IMR-90 (cell line): ENCODE results near the gene NRP1. TPM values are rescaled to one million over a fixed set of nuclear protein-coding genes. Genes with fewer than 3 reads are reported as not detected.

Experiments
- ATAC-seq: fragments of 200-7000 bp; cut with Tn5 transposase; 2 replicates; pipeline ENCODE4 v1.9.1; 2020; ENCODE audit warnings: low read depth, mild to moderate bottlenecking, moderate library complexity
- BruUV-seq: library from RNA; stranded (reverse); fragments of 400-500 nt; replicated peaks from 2 replicates; lab custom pipeline; 2021; lab: Mats Ljungman, UMichigan
- CTCF ChIA-PET: fragments of 300-600 bp; formaldehyde crosslinking; extraction: SDS; loops from one replicate; lab custom pipeline; 2021; ENCODE audit warnings: antibody characterized with exemption; lab: Yijun Ruan, JAX
- POLR2A ChIA-PET: fragments of 300-600 bp; sonication (Branson Sonifier 250); formaldehyde crosslinking; loops from one replicate; lab custom pipeline; 2022; ENCODE audit warnings: antibody characterized with exemption; ENCODE audit not compliant: unreplicated experiment; lab: Charles Lee
- DNase-seq: peaks from one replicate; pipeline ENCODE4 v3.0.0; 2013
- H2AFZ ChIP-seq: replicated peaks from 2 replicates; pipeline ENCODE3; 2013; ENCODE audit warnings: low read length, mild to moderate bottlenecking; ENCODE audit not compliant: poor library complexity
- H2AK5ac ChIP-seq: 2 replicates; pipeline ENCODE4 v1.6.1; 2013; ENCODE audit warnings: low read depth, low read length, inconsistent platforms
- H2AK9ac ChIP-seq: replicated peaks from 2 replicates; pipeline ENCODE3; 2013; ENCODE audit warnings: mild to moderate bottlenecking, low read depth, low read length, moderate library complexity; ENCODE audit not compliant: poor library complexity
- H2BK120ac ChIP-seq: 2 replicates; pipeline ENCODE4 v1.6.1; 2013; ENCODE audit warnings: low read depth, low read length, inconsistent platforms
- H2BK15ac ChIP-seq: 3 replicates; pipeline ENCODE4 v1.6.1; 2013; ENCODE audit warnings: low read depth, low read length, inconsistent platforms
- H2BK20ac ChIP-seq: 2 replicates; pipeline ENCODE4 v1.6.1; 2013; ENCODE audit warnings: low read depth, mild to moderate bottlenecking, inconsistent platforms, low read length, moderate library complexity
- H2BK5ac ChIP-seq: 2 replicates; pipeline ENCODE4 v1.6.1; 2013; ENCODE audit warnings: mild to moderate bottlenecking, low read depth, low read length, inconsistent platforms; ENCODE audit not compliant: poor library complexity, severe bottlenecking
- H3K14ac ChIP-seq: replicated peaks from 2 replicates; pipeline ENCODE4 v1.6.1; 2013; ENCODE audit warnings: low read depth, low read length, inconsistent platforms
- H3K18ac ChIP-seq: 2 replicates; pipeline ENCODE4 v1.6.1; 2013; ENCODE audit warnings: low read depth, low read length, control low read depth
- H3K23ac ChIP-seq: 2 replicates; pipeline ENCODE4 v1.6.1; 2013; ENCODE audit warnings: low read depth, low read length, inconsistent platforms
- H3K27ac ChIP-seq: 2 replicates; pipeline ENCODE4 v1.5.1; 2013; ENCODE audit warnings: mild to moderate bottlenecking, control low read depth, low read length; ENCODE audit not compliant: insufficient read depth
- H3K27me3 ChIP-seq: 2 replicates; pipeline ENCODE4 v1.6.1; 2013; ENCODE audit warnings: low read length; ENCODE audit not compliant: control insufficient read depth, insufficient read depth
- H3K36me3 ChIP-seq: 2 replicates; pipeline ENCODE4 v1.6.1; 2013; ENCODE audit warnings: low read length, mixed read lengths; ENCODE audit not compliant: control insufficient read depth, insufficient read depth
- H3K4ac ChIP-seq: 2 replicates; pipeline ENCODE4 v1.6.1; 2013; ENCODE audit warnings: low read depth, low read length, inconsistent platforms
- H3K4me1 ChIP-seq: 2 replicates; pipeline ENCODE4 v1.6.1; 2013; ENCODE audit warnings: low read length, mixed read lengths; ENCODE audit not compliant: control insufficient read depth, insufficient read depth
- H3K4me2 ChIP-seq: 2 replicates; pipeline ENCODE4 v1.6.1; 2013; ENCODE audit warnings: low read depth, mild to moderate bottlenecking, control low read depth, low read length, moderate library complexity
- H3K4me3 ChIP-seq: 2 replicates; pipeline ENCODE4 v1.5.1; 2013; ENCODE audit warnings: low read depth, mild to moderate bottlenecking, control low read depth, low read length, moderate library complexity; ENCODE audit not compliant: insufficient read depth
- H3K56ac ChIP-seq: 2 replicates; pipeline ENCODE4 v1.6.1; 2013; ENCODE audit warnings: low read length, inconsistent platforms; ENCODE audit not compliant: insufficient read depth; ENCODE audit errors: extremely low read depth
- H3K79me1 ChIP-seq, 2 experiments: 2 replicates each; pipeline ENCODE4 v1.6.1; 2013; ENCODE audit warnings: low read length in 2 of 2, inconsistent platforms in 1 of 2, low read depth in 1 of 2
- H3K9ac ChIP-seq: 2 replicates; pipeline ENCODE4 v1.6.1; 2013; ENCODE audit warnings: low read depth, low read length, control low read depth
- H3K9me1 ChIP-seq: 2 replicates; pipeline ENCODE4 v1.6.1; 2013; ENCODE audit warnings: low read length, inconsistent platforms; ENCODE audit not compliant: insufficient read depth
- H3K9me3 ChIP-seq: 2 replicates; pipeline ENCODE4 v1.6.1; 2013; ENCODE audit warnings: low read length; ENCODE audit not compliant: control insufficient read depth, insufficient read depth
- H4K20me1 ChIP-seq: 2 replicates; pipeline ENCODE4 v1.6.1; 2013; ENCODE audit warnings: low read length, inconsistent platforms; ENCODE audit not compliant: insufficient read depth
- H4K5ac ChIP-seq: 2 replicates; pipeline ENCODE4 v1.6.1; 2013; ENCODE audit warnings: mild to moderate bottlenecking, low read depth, low read length, control low read depth
- H4K8ac ChIP-seq, 2 experiments: 2 replicates each; pipeline ENCODE4 v1.6.1; 2013; ENCODE audit warnings: low read depth in 2 of 2, low read length in 2 of 2, control low read depth in 1 of 2, inconsistent platforms in 1 of 2
- H4K91ac ChIP-seq: 2 replicates; pipeline ENCODE4 v1.6.1; 2013; ENCODE audit warnings: low read depth, low read length, inconsistent platforms; ENCODE audit not compliant: insufficient read depth
- RCOR1 ChIP-seq: IDR thresholded peaks from 2 replicates; pipeline ENCODE4 v1.6.1; 2012; ENCODE audit warnings: mild to moderate bottlenecking, low read length, improper control_type of control experiment; ENCODE audit not compliant: insufficient replicate concordance
- WGBS, 2 experiments: methylation state at CpG; one replicate each; pipeline versions ENCODE4 v1.1.5 to v1.1.7; 2013; ENCODE audit warnings: missing lambda C conversion rate in 2 of 2; ENCODE audit not compliant: insufficient read length in 1 of 2; ENCODE audit errors: extremely low coverage in 2 of 2; 5-methylcytosine and 5-hydroxymethylcytosine counted together
- dilution Hi-C: fragments of 300-500 bp; cut with HindIII; formaldehyde crosslinking; loops from one replicate; pipeline ENCODE4 v1.14.3; 2018; ENCODE audit warnings: low sequenced_read_pairs; ENCODE audit not compliant: unreplicated experiment
- in situ Hi-C: fragments of 300-500 bp; cut with MboI; formaldehyde crosslinking; loops from 3 replicates; pipeline ENCODE4 v1.14.3; 2019; ENCODE audit warnings: low sequenced_read_pairs, inconsistent platforms, mixed read lengths
- intact Hi-C: fragments of 100-400 bp; cut with micrococcal nuclease; formaldehyde crosslinking; loops from 2 replicates; pipeline ENCODE4 v1.10.0; 2022
- polyA plus RNA-seq, 3 experiments: library from polyadenylated mRNA; depleted of rRNA; stranded (reverse); fragments of >200 nt; gene quantifications; 2 replicates each; pipeline ENCODE4 v1.2.3, GENCODE V29; 2012; ENCODE audit warnings: low replicate concordance in 1 of 3
- total RNA-seq: library from RNA; depleted of rRNA; stranded (reverse); fragments of >200 nt; gene quantifications from 2 replicates; pipeline ENCODE4 v1.2.3, GENCODE V29; 2012

NRP1 gene
- total and polyA plus RNA-seq, 2 of the 4 experiments (the other 2 are of a cell fraction) = 108 to 227 TPM

- Histone ChIP-seq H3K4me3 (no peak overlapping the region), H3K4ac (no peak overlapping the region), H4K8ac (no peak overlapping the region), H3K9me3 (no peaks in the 10 kb centered on the region; the same call in 1 of the 2 replicates), H2AK5ac (no peak overlapping the region), H3K4me2 (no peak overlapping the region), H2BK5ac (no peak overlapping the region), H3K79me1 (no peaks in the 10 kb centered on the region), H2AFZ (no peak overlapping the region), H3K56ac (no peak overlapping the region), H4K5ac (no peak overlapping the region; the same call in 1 of the 2 replicates), H2BK120ac (no peak overlapping the region), H3K27ac (no peak overlapping the region), H3K36me3 (no peaks in the 10 kb centered on the region), H2BK20ac (no peak overlapping the region), H3K27me3 (no peaks in the 10 kb centered on the region), H2AK9ac (no peak overlapping the region), H3K18ac (no peak overlapping the region), H2BK15ac (no peak overlapping the region; the same call in 2 of the 3 replicates), H4K91ac (no peak overlapping the region), H4K20me1 (no peaks in the 10 kb centered on the region), H3K4me1 (peaks cover 9% of the 10 kb centered on the region), H3K14ac (no peak overlapping the region), H3K23ac (no peak overlapping the region), H3K9me1 (0 out of 2 replicates have a peak, but pooled peaks cover 8% of the 10 kb centered on the region), H3K9ac (no peak overlapping the region)
- BruUV-seq = no TSS peak
- CTCF ChIA-PET = interaction anchor here (0.6 to 0.7 kb wide), 4 partner anchors 15 to 367 kb away, joined by 3 to 7 read pairs (median 4); no protein-coding TSS in a partner anchor
- dilution Hi-C loops = no loop called here
- in situ Hi-C loops = loop anchor here (10.0 kb wide), 1 partner anchor 138 kb away; no protein-coding TSS in a partner anchor
- TF ChIP-seq RCOR1 = no peak
- DNase-seq (no peak), ATAC-seq (no peak)
- POLR2A ChIA-PET = no interaction called here
- intact Hi-C loops = loop anchor here (10.0 kb wide), 1 partner anchor 358 kb away; no protein-coding TSS in a partner anchor
- 100% methylated on average over 1 of the region's 4 CpGs; no CpG with 5 or more reads in 1 of the 2 experiments for WGBS, 2 experiments
These were observed 181.7 kb downstream of the NRP1 start for GRCh38 chr10:33152750-33153149.
